GM12878 (cell line): ENCODE data around the gene TAMALIN. TPM values are rescaled to one million over a fixed set of nuclear protein-coding genes. Genes with fewer than 3 reads are reported as not detected.

ENCODE experiments used
- BACH1 ChIP-seq: fragments of 450-650 bp; IDR thresholded peaks from 2 replicates; pipeline ENCODE4 v1.6.1; 2017; ENCODE audit warnings: mild to moderate bottlenecking, borderline replicate concordance
- BRCA1 ChIP-seq: IDR thresholded peaks from 2 replicates; pipeline ENCODE4 v1.6.1; 2011; ENCODE audit warnings: low read depth, low read length, improper control_type of control experiment
- CHD2 ChIP-seq: IDR thresholded peaks from 2 replicates; pipeline ENCODE4 v1.6.1; 2011; ENCODE audit warnings: low read depth, low read length, improper control_type of control experiment, borderline replicate concordance
- CHD4 ChIP-seq: fragments of 200-600 bp; sonication (generic); IDR thresholded peaks from 2 replicates; pipeline ENCODE4 v1.6.1; 2016; ENCODE audit warnings: mild to moderate bottlenecking
- E2F8 ChIP-seq: fragments of 450-650 bp; IDR thresholded peaks from 2 replicates; pipeline ENCODE4 v1.6.1; 2018; ENCODE audit warnings: mild to moderate bottlenecking, low read depth, moderate library complexity; ENCODE audit not compliant: partially characterized antibody
- ELK1 ChIP-seq: IDR thresholded peaks from 2 replicates; pipeline ENCODE4 v1.6.1; 2012; ENCODE audit warnings: low read depth, low read length, improper control_type of control experiment
- IKZF1 ChIP-seq: fragments of 450-650 bp; conservative IDR thresholded peaks from 2 replicates; pipeline ENCODE4 v1.6.1; 2017; ENCODE audit warnings: antibody characterized with exemption, mild to moderate bottlenecking
- IKZF2 ChIP-seq, 2 experiments: fragments of 450-650 bp; IDR thresholded peaks; 2 replicates each; pipeline ENCODE4 v1.6.1; 2017; ENCODE audit warnings: mild to moderate bottlenecking in 2 of 2, moderate library complexity in 2 of 2
- KDM1A ChIP-seq: fragments of 200-600 bp; sonication (generic); IDR thresholded peaks from 2 replicates; pipeline ENCODE4 v1.6.1; 2016; ENCODE audit warnings: borderline replicate concordance
- MTA2 ChIP-seq: fragments of 450-650 bp; IDR thresholded peaks from 2 replicates; pipeline ENCODE4 v1.6.1; 2016; ENCODE audit warnings: low read depth, mild to moderate bottlenecking, moderate library complexity
- MTA3 ChIP-seq: IDR thresholded peaks from 2 replicates; pipeline ENCODE4 v1.6.1; 2012; ENCODE audit warnings: low read length, inconsistent platforms, borderline replicate concordance
- PKNOX1 ChIP-seq: fragments of 450-650 bp; IDR thresholded peaks from 2 replicates; pipeline ENCODE4 v1.6.1; 2016; ENCODE audit warnings: mild to moderate bottlenecking
- PML ChIP-seq: IDR thresholded peaks from 2 replicates; pipeline ENCODE4 v1.6.1; 2012; ENCODE audit warnings: low read length, inconsistent platforms
- REST ChIP-seq: IDR thresholded peaks from 2 replicates; pipeline ENCODE4 v1.6.1; 2012; ENCODE audit warnings: mild to moderate bottlenecking, low read depth, low read length
- RUNX3 ChIP-seq: IDR thresholded peaks from 2 replicates; pipeline ENCODE4 v1.6.1; 2012; ENCODE audit warnings: low read length, inconsistent platforms
- SIN3A ChIP-seq: IDR thresholded peaks from 2 replicates; pipeline ENCODE4 v1.6.1; 2012; ENCODE audit warnings: low read depth, low read length, improper control_type of control experiment
- SMC3 ChIP-seq: IDR thresholded peaks from 2 replicates; pipeline ENCODE4 v1.6.1; 2011; ENCODE audit warnings: low read length, improper control_type of control experiment, borderline replicate concordance
- SP1 ChIP-seq: IDR thresholded peaks from one replicate; pipeline ENCODE4 v1.6.1; 2011; ENCODE audit warnings: low read depth, low read length
- TAF1 ChIP-seq: IDR thresholded peaks from 2 replicates; pipeline ENCODE4 v1.6.1; 2011; ENCODE audit warnings: mild to moderate bottlenecking, low read depth, low read length, borderline replicate concordance
- WRNIP1 ChIP-seq: IDR thresholded peaks from 2 replicates; pipeline ENCODE4 v1.6.1; 2011; ENCODE audit warnings: low read depth, low read length, improper control_type of control experiment, borderline replicate concordance
- ZNF207 ChIP-seq: fragments of 450-650 bp; IDR thresholded peaks from 2 replicates; pipeline ENCODE4 v1.6.1; 2014; ENCODE audit warnings: antibody characterized with exemption, mild to moderate bottlenecking, borderline replicate concordance
- ZNF217 ChIP-seq: fragments of 450-650 bp; IDR thresholded peaks from 2 replicates; pipeline ENCODE4 v1.6.1; 2017; ENCODE audit warnings: antibody characterized with exemption, mild to moderate bottlenecking
- ZNF622 ChIP-seq: fragments of 450-650 bp; IDR thresholded peaks from 2 replicates; pipeline ENCODE4 v1.6.1; 2017; ENCODE audit warnings: mild to moderate bottlenecking, inconsistent platforms
- polyA plus RNA-seq, 11 experiments: library from polyadenylated mRNA; depleted of rRNA in 4 of 11; unstranded in 6 of 11; stranded (reverse) in 5 of 11; fragments of >200 nt; fragmentation: Nextera tagmentation in 4 of 11; fragmentation: Illumina TruSeq in 1 of 11; extraction: Ambion mirVana in 4 of 11; extraction: Trizol in 1 of 11; gene quantifications; 1 replicate in 1 of 11; 2 replicates in 10 of 11; pipeline versions ENCODE4 v1.2.1 to v1.2.3, GENCODE V29; 2011 to 2016; ENCODE audit warnings: inconsistent platforms in 2 of 11, missing spikeins in 2 of 11, low read depth in 1 of 11
- total RNA-seq, 4 experiments: library from RNA; depleted of rRNA in 3 of 4; stranded (reverse); fragments of >200 nt in 3 of 4; fragmentation: Illumina TruSeq in 1 of 4; extraction: Trizol in 1 of 4; gene quantifications; 2 replicates each; pipeline versions ENCODE4 v1.2.1 to v1.2.3, GENCODE V29; 2013 to 2021

TAMALIN gene
- total and polyA plus RNA-seq, 10 of the 15 experiments (the other 5 are each of a cell fraction or from before 2014, with no cell fraction given) = 0.09 to 0.58 (median 0.19) TPM; not detected in 4

- TF ChIP-seq ELK1 (no peak), SP1 (no peak), IKZF2 (IDR thresholded peaks at IDR 0.05) (peak in 1 of 2 experiments; percentile 42; a peak in 1 of 4 replicates), PKNOX1 (no peak), RUNX3 (peak; percentile 92), IKZF1 (no peak), BRCA1 (no peak), WRNIP1 (no peak), REST (peak; percentile 79), SMC3 (no peak), MTA3 (no peak), TAF1 (no peak), ZNF207 (no peak), ZNF622 (no peak), BACH1 (no peak), SIN3A (no peak), PML (no peak), ZNF217 (no peak), MTA2 (0 out of 2 replicates have a peak, but pooled peaks have one; percentile 26), KDM1A (no peak), CHD4 (no peak), E2F8 (no peak), CHD2 (0 out of 2 replicates have a peak, but pooled peaks have one; percentile 26)
Observed at GRCh38 chr12:52041695-52042123, 35.0 kb downstream of the TAMALIN start (continued).
